Measurements from ENCODE around the gene CALML4. TPM values are rescaled to one million over a fixed set of nuclear protein-coding genes. Genes with fewer than 3 reads are reported as not detected.
"Not testable (repeated sequence)": the region's sequence is repeated elsewhere in the genome, so short reads cannot be mapped to it uniquely, and the experiment has no call there.

The CALML4 gene
- total RNA-seq, 1 donor = 2.7 TPM

- no peak overlapping the region for H3K4me3 ChIP-seq (ENCODE audit: low read depth, low read length)
- DNase-seq (ENCODE audit: low read depth) = no peak
- no peak for TF ChIP-seq CTCF (IDR thresholded peaks at IDR 0.05; ENCODE audit: insufficient read depth, low read length)
These were observed 19.0 kb upstream of the CALML4 start for GRCh38 chr15:68224108-68224507.

- no peak overlapping the region for H3K4me3 ChIP-seq (ENCODE audit: low read depth, low read length)
- no peak for TF ChIP-seq CTCF (IDR thresholded peaks at IDR 0.05; ENCODE audit: insufficient read depth, low read length)
- DNase-seq (ENCODE audit: low read depth) = no peak
These were observed 18.0 kb upstream of the CALML4 start for GRCh38 chr15:68223171-68223570.

- not testable (repeated sequence) for DNase-seq (ENCODE audit: low read depth)
These were observed 17.3 kb upstream of the CALML4 start for GRCh38 chr15:68222432-68222743.

GRCh38 chr15:68221530-68222431 is 16.6 kb upstream of the CALML4 start:
- DNase-seq (ENCODE audit: low read depth); H3K4me3 ChIP-seq (ENCODE audit: low read depth, low read length): not testable (repeated sequence)

More at GRCh38 chr15:68222432-68222743, 17.3 kb upstream of the CALML4 start:
- H3K4me3 ChIP-seq (ENCODE audit: low read depth, low read length) = not testable (repeated sequence)

- no peak overlapping the region for H3K4me3 ChIP-seq (ENCODE audit: low read depth, low read length)
- TF ChIP-seq CTCF (IDR thresholded peaks at IDR 0.05; ENCODE audit: insufficient read depth, low read length) = no peak
- DNase-seq (ENCODE audit: low read depth) = no peak
These were observed 15.8 kb upstream of the CALML4 start for GRCh38 chr15:68220967-68221366.

GRCh38 chr15:68220489-68220888 is 15.4 kb upstream of the CALML4 start:
- no peak for DNase-seq (ENCODE audit: low read depth)
- TF ChIP-seq CTCF (IDR thresholded peaks at IDR 0.05; ENCODE audit: insufficient read depth, low read length) = no peak

GRCh38 chr15:68218847-68219798 is 14.0 kb upstream of the CALML4 start:
- no peak overlapping the region for H3K4me3 ChIP-seq (ENCODE audit: low read depth, low read length)
- DNase-seq (ENCODE audit: low read depth) = no peak
- no peak for TF ChIP-seq CTCF (IDR thresholded peaks at IDR 0.05; ENCODE audit: insufficient read depth, low read length)

More at GRCh38 chr15:68220489-68220888, 15.4 kb upstream of the CALML4 start:
- H3K4me3 ChIP-seq (ENCODE audit: low read depth, low read length) = no peak overlapping the region
